Adrenal gland (tissue), 12 donors: ENCODE data around the gene SH3BP4. TPM values are rescaled to one million over a fixed set of nuclear protein-coding genes. Genes with fewer than 3 reads are reported as not detected.

Experiments
- DNase-seq, 7 donors: peaks; one replicate each; pipeline ENCODE4 v3.0.0-alpha.2; 2019 to 2020
- H3K27ac ChIP-seq, 5 donors: fragments of 200-600 bp; sonication (generic) in 4 of 5; 1 replicate in 3 of 5; 2 replicates in 2 of 5; pipeline versions ENCODE4 v1.5.1 to v1.8.0; 2016 to 2020; ENCODE audit warnings: mild to moderate bottlenecking in 1 of 5
- H3K27me3 ChIP-seq: fragments of 200-600 bp; 2 replicates; pipeline ENCODE4 v1.8.0; 2021
- H3K36me3 ChIP-seq, 2 donors: fragments of 200-600 bp; replicated peaks in 1 of 2; 1 replicate in 1 of 2; 2 replicates in 1 of 2; pipeline versions ENCODE4 v1.5.1 to v1.8.0; 2018 to 2022
- H3K4me1 ChIP-seq, 2 donors: fragments of 200-600 bp; replicated peaks in 1 of 2; 1 replicate in 1 of 2; 2 replicates in 1 of 2; pipeline versions ENCODE4 v1.5.1 to v1.8.0; 2018 to 2021
- H3K4me3 ChIP-seq, 4 donors: fragments of 200-600 bp; sonication (generic) in 3 of 4; one replicate each; pipeline ENCODE4 v1.5.1; 2016 to 2018
- H3K9me3 ChIP-seq, 3 donors: fragments of 200-600 bp; sonication (generic) in 1 of 3; replicated peaks in 1 of 3; 1 replicate in 2 of 3; 2 replicates in 1 of 3; pipeline versions ENCODE4 v1.5.1 to v1.8.0; 2016 to 2021
- POLR2A ChIP-seq, 2 donors: fragments of 450-650 bp; IDR thresholded peaks; one replicate each; pipeline ENCODE4 v1.6.1; 2017; ENCODE audit warnings: antibody characterized with exemption in 2 of 2, mild to moderate bottlenecking in 2 of 2, moderate library complexity in 1 of 2
- WGBS, 4 donors: extraction: QIAGEN DNeasy Blood & Tissue Kit in 2 of 4; methylation state at CpG; one replicate each; pipeline versions ENCODE4 v1.1.5 to v1.1.7; 2013 to 2017; 5-methylcytosine and 5-hydroxymethylcytosine counted together
- intact Hi-C, 2 donors: fragments of 100-400 bp; cut with DNase I; formaldehyde crosslinking; loops; one replicate each; pipeline versions ENCODE4 v1.14.1 to v1.15.0; 2022 to 2023
- polyA plus RNA-seq, 3 donors: library from polyadenylated mRNA; stranded (reverse); fragments of 200-250 nt in 2 of 3; fragments of 350-450 nt in 1 of 3; fragmentation: Illumina TruSeq in 1 of 3; extraction: RNeasy Lipid Tissue Mini Kit (QIAGEN cat#74804) in 1 of 3; gene quantifications; one replicate each; pipeline ENCODE4 v1.2.3, GENCODE V29; 2013 to 2014
- total RNA-seq, 9 donors: library from RNA; depleted of rRNA in 4 of 9; stranded (reverse); fragments of >200 nt in 4 of 9; fragments of 120-200 nt in 1 of 9; fragmentation: NEBNext Ultra II Directional in 1 of 9; extraction: Animal tissue kit (Norgen Biotek cat#: 25700) in 1 of 9; gene quantifications; one replicate each; pipeline versions ENCODE4 v1.1.0 to v1.2.4, GENCODE V29; 2013 to 2023
- TF ChIP-seq, protein P1 (sequence below), 6 experiments: fragments of 450-650 bp in 4 of 6; fragments of 200-600 bp in 2 of 6; sonication (generic) in 1 of 6; IDR thresholded peaks; 1 replicate in 5 of 6; 2 replicates in 1 of 6; pipeline versions ENCODE4 v1.5.1 to v1.8.0; 2016 to 2021; ENCODE audit warnings: antibody characterized with exemption in 6 of 6, mild to moderate bottlenecking in 2 of 6, moderate library complexity in 1 of 6
- donor health status: healthy with polysubstance abuse.
- donor health status: Bipolar disorder and iron deficiency.
- donor health status: DM: yes; HTN: yes; CAD: no.
- donor health status: DM: no; HTN: no; CAD: no.
- donor health status: DM: no; HTN: no; CAD: no.
- donor health status: DM: yes; HTN: yes; CAD: no.

SH3BP4 gene
- total and polyA plus RNA-seq, 12 donors: 5.1 to 26.9 (median 19.9) TPM

DNA sequence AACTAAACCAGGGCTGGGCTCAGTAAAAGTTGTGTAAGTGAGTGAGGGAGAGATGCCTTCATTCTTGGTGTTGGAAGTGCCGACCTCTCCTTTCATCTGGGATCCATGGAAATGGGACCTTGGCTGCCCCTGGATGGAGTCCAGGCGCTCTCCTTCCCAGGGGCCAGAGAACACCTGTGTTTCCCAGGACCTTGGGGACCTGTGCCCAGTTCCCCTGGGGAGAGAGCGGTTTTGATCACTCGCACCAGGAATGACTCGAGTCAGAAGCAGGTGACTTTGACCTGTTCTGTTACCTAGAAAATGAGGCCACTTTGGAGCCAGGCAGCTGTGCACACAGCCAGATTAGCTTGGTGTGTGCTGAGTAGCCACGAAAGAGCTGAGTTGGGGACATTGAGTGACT, 97.3 kb downstream of the SH3BP4 start:
- H3K4me1 ChIP-seq: peaks cover 0 to 11% of the 10 kb centered on the region in 2 donors
- intact Hi-C loops: no loop called here
- no peak overlapping the region for H3K4me3 ChIP-seq
- peak in 3 of 7 donors; percentile 5 to 47 (median 17) for DNase-seq
- WGBS, 4 donors: 74 to 85% (median 76%) methylated on average over 4 to 6 of the region's 6 CpGs
- H3K9me3 ChIP-seq: no peaks in the 10 kb centered on the region
- TF ChIP-seq, protein P1, sequence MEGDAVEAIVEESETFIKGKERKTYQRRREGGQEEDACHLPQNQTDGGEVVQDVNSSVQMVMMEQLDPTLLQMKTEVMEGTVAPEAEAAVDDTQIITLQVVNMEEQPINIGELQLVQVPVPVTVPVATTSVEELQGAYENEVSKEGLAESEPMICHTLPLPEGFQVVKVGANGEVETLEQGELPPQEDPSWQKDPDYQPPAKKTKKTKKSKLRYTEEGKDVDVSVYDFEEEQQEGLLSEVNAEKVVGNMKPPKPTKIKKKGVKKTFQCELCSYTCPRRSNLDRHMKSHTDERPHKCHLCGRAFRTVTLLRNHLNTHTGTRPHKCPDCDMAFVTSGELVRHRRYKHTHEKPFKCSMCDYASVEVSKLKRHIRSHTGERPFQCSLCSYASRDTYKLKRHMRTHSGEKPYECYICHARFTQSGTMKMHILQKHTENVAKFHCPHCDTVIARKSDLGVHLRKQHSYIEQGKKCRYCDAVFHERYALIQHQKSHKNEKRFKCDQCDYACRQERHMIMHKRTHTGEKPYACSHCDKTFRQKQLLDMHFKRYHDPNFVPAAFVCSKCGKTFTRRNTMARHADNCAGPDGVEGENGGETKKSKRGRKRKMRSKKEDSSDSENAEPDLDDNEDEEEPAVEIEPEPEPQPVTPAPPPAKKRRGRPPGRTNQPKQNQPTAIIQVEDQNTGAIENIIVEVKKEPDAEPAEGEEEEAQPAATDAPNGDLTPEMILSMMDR (IDR thresholded peaks at IDR 0.05): no peak
- no peak for TF ChIP-seq POLR2A (IDR thresholded peaks at IDR 0.05)
- no peaks in the 10 kb centered on the region for H3K27me3 ChIP-seq
- peaks cover 0 to 10% of the 10 kb centered on the region in 2 donors for H3K36me3 ChIP-seq
- H3K27ac ChIP-seq: no peak overlapping the region

GRCh38 chr2:235049719-235050118, 97.9 kb downstream of the SH3BP4 start:
- Histone ChIP-seq H3K27me3 (no peaks in the 10 kb centered on the region), H3K36me3 (peaks cover 0 to 13% of the 10 kb centered on the region in 2 donors), H3K27ac (no peak overlapping the region), H3K9me3 (no peaks in the 10 kb centered on the region), H3K4me1 (peaks cover 0 to 11% of the 10 kb centered on the region in 2 donors), H3K4me3 (no peak overlapping the region)
- peak in 3 of 7 donors; percentile 2 to 49 (median 13) for DNase-seq
- WGBS, 4 donors: 90 to 97% (median 91%) methylated on average over 7 to 8 of the region's 8 CpGs
- TF ChIP-seq, protein P1 (IDR thresholded peaks at IDR 0.05): no peak
- TF ChIP-seq POLR2A (IDR thresholded peaks at IDR 0.05): no peak
- intact Hi-C loops: loop anchor here in 1 of 2 donors (5.0 to 10.0 kb wide), 2 partner anchors 165 to 497 kb away; no protein-coding TSS in a partner anchor

GRCh38 chr2:235050980-235051351, 99.1 kb downstream of the SH3BP4 start:
- H3K27ac ChIP-seq: peak overlapping the region in 2 of 5 donors; percentile 23 to 56
- H3K36me3 ChIP-seq: peaks cover 0 to 13% of the 10 kb centered on the region in 2 donors
- peak; percentile 66 to 97 (median 85) for DNase-seq
- H3K4me1 ChIP-seq: peaks cover 0 to 11% of the 10 kb centered on the region in 2 donors
- no peak overlapping the region for H3K4me3 ChIP-seq
- H3K9me3 ChIP-seq: no peaks in the 10 kb centered on the region
- H3K27me3 ChIP-seq: no peaks in the 10 kb centered on the region
- TF ChIP-seq, protein P1 (IDR thresholded peaks at IDR 0.05): peak in 1 of 6 experiments; percentile 4
- TF ChIP-seq POLR2A (IDR thresholded peaks at IDR 0.05): no peak
- intact Hi-C loops: loop anchor here in 1 of 2 donors (5.0 to 10.0 kb wide), 2 partner anchors 166 to 499 kb away; no protein-coding TSS in a partner anchor
- WGBS, 4 donors: 3 to 54% (median 43%) methylated on average over 5 to 7 of the region's 7 CpGs

DNA sequence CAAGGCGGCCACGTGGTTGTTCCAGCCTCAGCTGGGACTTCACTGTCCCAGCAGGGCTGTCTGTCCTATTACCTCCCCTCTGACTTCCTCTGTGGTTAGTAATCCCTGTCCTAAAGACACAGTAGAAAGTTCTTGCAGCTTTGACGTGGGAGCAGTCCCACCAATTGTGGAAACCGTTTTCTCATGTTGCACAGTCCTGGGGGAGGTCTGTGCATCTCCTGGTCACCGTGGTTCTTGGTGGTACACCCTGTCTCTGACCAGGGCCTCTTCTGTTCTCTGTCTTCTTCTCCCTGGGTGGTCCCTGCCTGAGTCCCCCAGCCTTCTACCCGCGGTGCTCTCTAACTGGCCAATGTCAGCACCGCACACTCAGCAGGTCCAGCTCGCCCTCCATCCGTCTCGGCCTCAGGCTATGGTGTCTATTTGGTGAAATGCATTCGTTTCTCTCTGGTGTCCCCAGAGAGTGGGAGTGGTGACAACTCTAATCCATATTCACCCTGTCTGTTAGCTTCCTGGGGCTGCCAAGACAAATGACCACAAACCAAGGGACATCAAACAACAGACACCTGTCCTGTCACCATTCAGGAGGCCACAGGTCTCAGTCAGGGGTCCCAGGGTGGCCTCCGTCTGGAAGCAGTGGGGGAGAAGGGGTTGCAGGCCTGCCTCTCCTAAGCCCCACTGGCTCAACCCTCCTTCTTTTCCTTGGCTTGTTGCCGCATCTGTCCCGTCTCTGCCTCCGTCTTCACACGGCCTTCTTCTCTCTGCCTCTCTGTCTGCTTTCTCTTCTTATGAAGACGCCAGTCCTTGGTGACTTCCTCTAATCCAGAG, 99.8 kb downstream of the SH3BP4 start:
- no peak for TF ChIP-seq POLR2A (IDR thresholded peaks at IDR 0.05)
- TF ChIP-seq, protein P1 (IDR thresholded peaks at IDR 0.05): no peak
- intact Hi-C loops: loop anchor here in 1 of 2 donors (5.0 to 10.0 kb wide), 2 partner anchors 167 to 499 kb away; no protein-coding TSS in a partner anchor
- Histone ChIP-seq H3K9me3 (no peaks in the 10 kb centered on the region), H3K27me3 (no peaks in the 10 kb centered on the region), H3K36me3 (peaks cover 0 to 13% of the 10 kb centered on the region in 2 donors), H3K27ac (peak overlapping the region in 2 of 5 donors; percentile 23 to 56), H3K4me1 (peaks cover 0 to 11% of the 10 kb centered on the region in 2 donors), H3K4me3 (no peak overlapping the region)
- 76 to 82% (median 79%) methylated on average over 18 of the region's 18 CpGs for WGBS, 4 donors
- DNase-seq: peak in 1 of 7 donors; percentile 4
